Choroid plexus epithelial cell (primary cell): ENCODE results near the gene KIN.

Experiments
- DNase-seq: peaks from one replicate; pipeline ENCODE4 v3.0.0-alpha.2; 2010; ENCODE audit warnings: low read depth
- H3K4me3 ChIP-seq: 2 replicates; pipeline ENCODE4 v1.5.1; 2011; ENCODE audit warnings: low read depth, mild to moderate bottlenecking, control low read depth, low read length, moderate library complexity
- TF ChIP-seq, protein P1 (sequence below): conservative IDR thresholded peaks from 2 replicates; pipeline ENCODE4 v1.5.1; 2011; ENCODE audit warnings: low read depth, mild to moderate bottlenecking, control low read depth, inconsistent platforms, low read length, moderate library complexity

Gene KIN

DNA sequence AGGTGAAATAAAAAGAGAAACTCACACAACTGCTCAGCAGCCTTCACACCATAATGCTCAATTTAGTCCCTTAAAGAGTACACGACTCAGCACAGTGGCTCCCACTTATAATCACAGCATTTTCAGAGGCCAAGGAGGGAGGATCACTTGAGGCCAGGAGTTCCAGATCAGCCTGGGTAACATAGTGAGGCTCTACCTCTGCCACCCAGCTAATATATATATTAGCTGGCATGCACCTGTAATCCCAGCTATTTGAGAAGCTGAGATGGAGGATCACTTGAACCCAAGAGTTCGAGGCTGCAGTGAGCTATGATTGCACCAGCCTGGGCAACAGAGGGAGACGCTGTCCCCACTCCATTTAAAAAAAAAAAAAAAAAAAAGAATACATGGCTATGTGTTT, 82.5 kb downstream of the KIN start:
- DNase-seq: no peak
- H3K4me3 ChIP-seq: no peak overlapping the region
- TF ChIP-seq, protein P1, sequence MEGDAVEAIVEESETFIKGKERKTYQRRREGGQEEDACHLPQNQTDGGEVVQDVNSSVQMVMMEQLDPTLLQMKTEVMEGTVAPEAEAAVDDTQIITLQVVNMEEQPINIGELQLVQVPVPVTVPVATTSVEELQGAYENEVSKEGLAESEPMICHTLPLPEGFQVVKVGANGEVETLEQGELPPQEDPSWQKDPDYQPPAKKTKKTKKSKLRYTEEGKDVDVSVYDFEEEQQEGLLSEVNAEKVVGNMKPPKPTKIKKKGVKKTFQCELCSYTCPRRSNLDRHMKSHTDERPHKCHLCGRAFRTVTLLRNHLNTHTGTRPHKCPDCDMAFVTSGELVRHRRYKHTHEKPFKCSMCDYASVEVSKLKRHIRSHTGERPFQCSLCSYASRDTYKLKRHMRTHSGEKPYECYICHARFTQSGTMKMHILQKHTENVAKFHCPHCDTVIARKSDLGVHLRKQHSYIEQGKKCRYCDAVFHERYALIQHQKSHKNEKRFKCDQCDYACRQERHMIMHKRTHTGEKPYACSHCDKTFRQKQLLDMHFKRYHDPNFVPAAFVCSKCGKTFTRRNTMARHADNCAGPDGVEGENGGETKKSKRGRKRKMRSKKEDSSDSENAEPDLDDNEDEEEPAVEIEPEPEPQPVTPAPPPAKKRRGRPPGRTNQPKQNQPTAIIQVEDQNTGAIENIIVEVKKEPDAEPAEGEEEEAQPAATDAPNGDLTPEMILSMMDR: no peak

- TF ChIP-seq, protein P1: no peak
- H3K4me3 ChIP-seq: no peak overlapping the region
- DNase-seq: no peak
Measured at GRCh38 chr10:7704071-7705016, 83.4 kb downstream of the KIN start.

DNA sequence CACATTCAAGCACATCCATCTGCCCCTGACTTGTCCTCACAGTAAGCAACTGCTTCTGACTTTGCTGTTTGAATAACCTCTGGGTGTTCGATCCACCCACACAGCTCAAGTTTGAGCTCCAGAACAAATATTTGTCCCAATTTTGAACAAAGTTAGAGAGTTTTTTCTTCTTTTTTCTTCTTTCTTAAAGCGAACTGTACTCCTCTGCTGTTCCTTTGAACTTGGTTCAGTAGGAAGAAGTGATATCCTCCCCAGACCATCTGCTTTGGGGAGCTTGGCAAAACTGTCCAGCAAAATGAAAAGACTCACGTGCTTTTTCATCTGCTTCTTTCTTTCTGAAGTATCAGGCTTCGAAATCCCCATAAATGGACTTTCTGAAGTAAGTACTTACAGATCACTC, 84.7 kb downstream of the KIN start, which contains the start of gene ITIH2:
Gene ITIH2 (plus strand): TSS at position 177 of the 400 bp plus-strand sequence. CDS start 119 bp downstream, at position 296.
- H3K4me3 ChIP-seq: no peak within 1 kb of the TSS
- no peak for DNase-seq
- TF ChIP-seq, protein P1: no peak

DNA sequence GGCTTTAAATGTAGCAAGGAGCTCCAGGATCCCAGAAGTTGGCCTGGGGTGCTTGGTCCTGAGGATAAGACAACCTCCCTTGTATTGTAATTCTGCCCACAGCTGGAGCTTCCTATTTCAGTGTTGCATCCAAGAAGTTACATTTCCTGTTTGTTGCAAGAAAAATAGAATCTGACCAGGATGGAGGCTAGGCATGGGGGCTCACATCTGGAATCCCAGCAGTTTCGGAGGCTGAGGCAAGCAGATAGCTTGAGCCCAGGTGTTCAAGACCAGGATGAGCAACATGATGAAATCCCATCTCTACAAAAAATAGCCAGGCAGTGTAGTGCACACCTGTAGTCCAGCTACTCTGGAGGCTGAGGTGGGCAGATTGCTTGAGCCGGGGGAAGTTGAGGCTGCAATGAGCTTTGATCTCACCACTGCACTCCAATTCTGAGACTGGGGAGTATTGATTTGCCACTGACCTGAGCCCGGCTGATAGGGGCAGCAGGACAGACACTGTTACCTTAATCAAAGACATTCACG, 85.4 kb downstream of the KIN start:
- TF ChIP-seq, protein P1: no peak
- H3K4me3 ChIP-seq: no peak overlapping the region
- DNase-seq: no peak

- DNase-seq: no peak
- no peak overlapping the region for H3K4me3 ChIP-seq
- TF ChIP-seq, protein P1: no peak
Measured at GRCh38 chr10:7701158-7701742, 86.5 kb downstream of the KIN start.
